HG02973 (cell line): ENCODE data around the gene ABCB10.
"Not testable (repeated sequence)": the region's sequence is repeated elsewhere in the genome, so short reads cannot be mapped to it uniquely, and the experiment has no call there.

Experiments used
- ATAC-seq: cut with Tn5 transposase; IDR thresholded peaks from one replicate; pipeline ENCODE4 v1.9.1; 2021; ENCODE audit warnings: moderate library complexity; ENCODE audit not compliant: unreplicated experiment

Gene ABCB10

GRCh38 chr1:229558460-229559335, at the start of gene ABCB10:
Gene ABCB10, minus strand, starts transcription at chr1:229558707. Its CDS starts 55 bp downstream, at chr1:229558652.
- ATAC-seq = peak; percentile 64

- ATAC-seq = no peak
Measured at GRCh38 chr1:229607370-229607769, 48.9 kb upstream of the ABCB10 start.

GRCh38 chr1:229603371-229604005, 45.0 kb upstream of the ABCB10 start:
- ATAC-seq = no peak

GRCh38 chr1:229600229-229600628, 41.7 kb upstream of the ABCB10 start:
- no peak for ATAC-seq

GRCh38 chr1:229599218-229599954, 40.9 kb upstream of the ABCB10 start:
- ATAC-seq = no peak

- no peak for ATAC-seq
Measured at GRCh38 chr1:229597877-229598276, 39.4 kb upstream of the ABCB10 start.

- ATAC-seq = no peak
Measured at GRCh38 chr1:229596925-229597699, 38.6 kb upstream of the ABCB10 start.

GRCh38 chr1:229595876-229596275, 37.4 kb upstream of the ABCB10 start:
- not testable (repeated sequence) for ATAC-seq

GRCh38 chr1:229594227-229595008, 35.9 kb upstream of the ABCB10 start:
- no peak for ATAC-seq

- ATAC-seq = no peak
Measured at GRCh38 chr1:229593800-229594199, 35.3 kb upstream of the ABCB10 start.

GRCh38 chr1:229590119-229590518, 31.6 kb upstream of the ABCB10 start:
- no peak for ATAC-seq

GRCh38 chr1:229585338-229585737, 26.8 kb upstream of the ABCB10 start:
- ATAC-seq = no peak

GRCh38 chr1:229582715-229583114, 24.2 kb upstream of the ABCB10 start:
- no peak for ATAC-seq

- no peak for ATAC-seq
Measured at GRCh38 chr1:229582011-229582694, 23.6 kb upstream of the ABCB10 start.

GRCh38 chr1:229581485-229581884, 23.0 kb upstream of the ABCB10 start:
- ATAC-seq = no peak

- ATAC-seq = no peak
Measured at GRCh38 chr1:229579059-229579673, 20.7 kb upstream of the ABCB10 start.

- ATAC-seq = no peak
Measured at GRCh38 chr1:229578168-229579058, 19.9 kb upstream of the ABCB10 start.
